Measurements from ENCODE around the gene PWWP2B. TPM values are rescaled to one million over a fixed set of nuclear protein-coding genes. Genes with fewer than 3 reads are reported as not detected.

PWWP2B gene
- total and polyA plus RNA-seq, 2 of the 13 experiments (the other 11 are each of a cell fraction or from before 2014, with no cell fraction given) = 2.3 to 4.7 TPM

GRCh38 chr10:132458586-132459300 is 61.7 kb downstream of the PWWP2B start (continued):
- peak; percentile 96 for TF ChIP-seq CTCF (CRISPR knock-in tag; IDR thresholded peaks at IDR 0.05)
- 0 out of 2 replicates have a peak, but pooled peaks have one; percentile 64 for TF ChIP-seq NFIB (CRISPR knock-in tag; IDR thresholded peaks at IDR 0.05; ENCODE audit: borderline replicate concordance)
- no peak for TF ChIP-seq ZKSCAN8 (CRISPR knock-in tag; IDR thresholded peaks at IDR 0.05; ENCODE audit: borderline replicate concordance)
- no peak for TF ChIP-seq HOMEZ (CRISPR knock-in tag; IDR thresholded peaks at IDR 0.05; ENCODE audit: low read depth)
- TF ChIP-seq KDM5B (CRISPR knock-in tag; IDR thresholded peaks at IDR 0.05; ENCODE audit: borderline replicate concordance) = peak; percentile 20; the same call in 1 of the 2 replicates
- 0 out of 2 replicates have a peak, but pooled peaks have one; percentile 44 for TF ChIP-seq ZBTB7A (CRISPR knock-in tag; IDR thresholded peaks at IDR 0.05)
- no peak for TF ChIP-seq ZBTB40 (IDR thresholded peaks at IDR 0.05)
- TF ChIP-seq ZBTB40 (CRISPR knock-in tag; IDR thresholded peaks at IDR 0.05) = 0 out of 2 replicates have a peak, but pooled peaks have one; percentile 1
- TF ChIP-seq RBM39 (IDR thresholded peaks at IDR 0.05; ENCODE audit: low read depth, low read length, poor library complexity, severe bottlenecking) = peak; percentile 69
- peak; percentile 37 for TF ChIP-seq ZBTB33 (CRISPR knock-in tag; IDR thresholded peaks at IDR 0.05)
- TF ChIP-seq ZSCAN29 (CRISPR knock-in tag; conservative IDR thresholded peaks at IDR 0.05) = no peak
